B cell (primary cell): ENCODE data around the gene TNNT3.

ENCODE experiments used
- CTCF ChIP-seq: fragments of 200-600 bp; IDR thresholded peaks from one replicate; pipeline ENCODE4 v1.8.0; 2022; ENCODE audit warnings: antibody characterized with exemption, mild to moderate bottlenecking
- EZH2 ChIP-seq: IDR thresholded peaks from 2 replicates; pipeline ENCODE4 v1.6.1; 2012; ENCODE audit warnings: borderline replicate concordance, low read depth, mild to moderate bottlenecking, moderate library complexity, low read length; ENCODE audit not compliant: insufficient read depth, poor library complexity, severe bottlenecking

- TF ChIP-seq CTCF (no peak), EZH2 (no peak)
Observed at GRCh38 chr11:1896468-1896867, 23.0 kb upstream of the TNNT3 start.
